ENCODE measurements around the gene RNF123. TPM values are rescaled to one million over a fixed set of nuclear protein-coding genes. Genes with fewer than 3 reads are reported as not detected.
A peak's percentile ranks its signal among the peaks of the same experiment; 100 is the strongest.
"Not testable (repeated sequence)": the region's sequence is repeated elsewhere in the genome, so short reads cannot be mapped to it uniquely, and the experiment has no call there.

Gene RNF123
- total RNA-seq, 1 experiment from 2014 or later = 12.0 TPM

GRCh38 chr3:49684453-49684852 is 4.9 kb upstream of the RNF123 start:
- not testable (repeated sequence) for H3K4me3 ChIP-seq; DNase-seq; H3K9me3 ChIP-seq (replicated peaks); H3K27ac ChIP-seq; H3K36me3 ChIP-seq; H3K27me3 ChIP-seq; H3K4me1 ChIP-seq

- H3K4me1 ChIP-seq; H3K4me3 ChIP-seq; H3K27me3 ChIP-seq; H3K27ac ChIP-seq; DNase-seq; H3K9me3 ChIP-seq (replicated peaks); H3K36me3 ChIP-seq: not testable (repeated sequence)
Observed at GRCh38 chr3:49685103-49685502, 4.3 kb upstream of the RNF123 start.

GRCh38 chr3:49685846-49686245 is 3.5 kb upstream of the RNF123 start:
- H3K4me1 ChIP-seq; H3K4me3 ChIP-seq; H3K27ac ChIP-seq; DNase-seq; H3K9me3 ChIP-seq (replicated peaks); H3K36me3 ChIP-seq; H3K27me3 ChIP-seq: not testable (repeated sequence)

GRCh38 chr3:49686346-49686745 is 3.0 kb upstream of the RNF123 start:
- not testable (repeated sequence) for H3K27ac ChIP-seq; H3K27me3 ChIP-seq; H3K4me3 ChIP-seq; H3K9me3 ChIP-seq (replicated peaks); H3K4me1 ChIP-seq; H3K36me3 ChIP-seq; DNase-seq

- not testable (repeated sequence) for H3K4me3 ChIP-seq; H3K9me3 ChIP-seq (replicated peaks); DNase-seq; H3K36me3 ChIP-seq; H3K4me1 ChIP-seq; H3K27ac ChIP-seq; H3K27me3 ChIP-seq
Observed at GRCh38 chr3:49686769-49687423, 2.5 kb upstream of the RNF123 start.

GRCh38 chr3:49687424-49687795 is 1.9 kb upstream of the RNF123 start:
- H3K36me3 ChIP-seq; H3K4me3 ChIP-seq; H3K27ac ChIP-seq; H3K27me3 ChIP-seq; DNase-seq; H3K4me1 ChIP-seq; H3K9me3 ChIP-seq (replicated peaks): not testable (repeated sequence)

- not testable (repeated sequence) for H3K4me1 ChIP-seq; H3K9me3 ChIP-seq (replicated peaks); H3K36me3 ChIP-seq; H3K27ac ChIP-seq; DNase-seq; H3K27me3 ChIP-seq
- H3K4me3 ChIP-seq = peak overlapping the region; percentile 99
Observed at GRCh38 chr3:49688338-49689045, 865 bp upstream of the RNF123 start.

- H3K27me3 ChIP-seq; H3K36me3 ChIP-seq; H3K4me1 ChIP-seq; DNase-seq; H3K9me3 ChIP-seq (replicated peaks): not testable (repeated sequence)
- peak overlapping the region; percentile 37; the same call in 1 of the 2 replicates for H3K27ac ChIP-seq
- peak overlapping the region; percentile 99 for H3K4me3 ChIP-seq
Observed at GRCh38 chr3:49689908-49690624, 709 bp downstream of the RNF123 start.

- not testable (repeated sequence) for H3K4me3 ChIP-seq; H3K27me3 ChIP-seq; H3K4me1 ChIP-seq; H3K36me3 ChIP-seq; H3K27ac ChIP-seq; DNase-seq; H3K9me3 ChIP-seq (replicated peaks)
Observed at GRCh38 chr3:49690856-49691255, 1.5 kb downstream of the RNF123 start.

GRCh38 chr3:49691481-49691880 is 2.1 kb downstream of the RNF123 start:
- H3K4me1 ChIP-seq; H3K4me3 ChIP-seq; H3K36me3 ChIP-seq; DNase-seq; H3K27ac ChIP-seq; H3K9me3 ChIP-seq (replicated peaks); H3K27me3 ChIP-seq: not testable (repeated sequence)

GRCh38 chr3:49694409-49695070 is 5.2 kb downstream of the RNF123 start:
- DNase-seq = peak; percentile 54 to 66
- H3K36me3 ChIP-seq; H3K9me3 ChIP-seq (replicated peaks); H3K4me3 ChIP-seq; H3K4me1 ChIP-seq; H3K27me3 ChIP-seq; H3K27ac ChIP-seq: not testable (repeated sequence)

GRCh38 chr3:49695350-49696015 is 6.1 kb downstream of the RNF123 start:
- DNase-seq; H3K4me1 ChIP-seq; H3K9me3 ChIP-seq (replicated peaks); H3K4me3 ChIP-seq; H3K27me3 ChIP-seq; H3K36me3 ChIP-seq; H3K27ac ChIP-seq: not testable (repeated sequence)

GRCh38 chr3:49699281-49699979 is 10.1 kb downstream of the RNF123 start:
- Histone ChIP-seq H3K9me3 (replicated peaks) (no peaks in the 10 kb centered on the region), H3K27ac (no peak overlapping the region), H3K4me3 (no peak overlapping the region), H3K27me3 (no peaks in the 10 kb centered on the region), H3K4me1 (no peaks in the 10 kb centered on the region), H3K36me3 (no peaks in the 10 kb centered on the region; the same call in 1 of the 2 replicates)
- DNase-seq = no peak

- Histone ChIP-seq H3K4me1 (no peaks in the 10 kb centered on the region), H3K4me3 (no peak overlapping the region), H3K27ac (no peak overlapping the region), H3K27me3 (no peaks in the 10 kb centered on the region), H3K9me3 (replicated peaks) (no peaks in the 10 kb centered on the region), H3K36me3 (no peaks in the 10 kb centered on the region; the same call in 1 of the 2 replicates)
- DNase-seq = no peak
Observed at GRCh38 chr3:49700014-49700413, 10.7 kb downstream of the RNF123 start.
